Smooth muscle cell (in vitro differentiated cells): ENCODE results near the gene CASS4. TPM values are rescaled to one million over a fixed set of nuclear protein-coding genes. Genes with fewer than 3 reads are reported as not detected.
A peak's percentile ranks its signal among the peaks of the same experiment; 100 is the strongest.

Experiments
- DNase-seq: peaks from one replicate; lab custom pipeline; 2025; ENCODE audit not compliant: unreplicated experiment; lab: John Stamatoyannopoulos, UW
- H2AFZ ChIP-seq: fragments of 200-600 bp; sonication (generic); 2 replicates; pipeline ENCODE4 v1.6.0; 2016; ENCODE audit warnings: antibody characterized with exemption, low read depth, mild to moderate bottlenecking
- H3F3A ChIP-seq: fragments of 200-600 bp; sonication (generic); 2 replicates; pipeline ENCODE4 v1.6.0; 2017; ENCODE audit warnings: antibody characterized with exemption, low read depth
- H3K27ac ChIP-seq: fragments of 200-600 bp; sonication (generic); 2 replicates; pipeline ENCODE4 v1.5.1; 2016; ENCODE audit warnings: low read depth, mild to moderate bottlenecking
- H3K27me3 ChIP-seq: fragments of 200-600 bp; sonication (generic); 2 replicates; pipeline ENCODE4 v1.6.1; 2016; ENCODE audit warnings: low read depth, mild to moderate bottlenecking
- H3K36me3 ChIP-seq: fragments of 200-600 bp; sonication (generic); 2 replicates; pipeline ENCODE4 v1.5.1; 2016; ENCODE audit warnings: low read depth
- H3K4me1 ChIP-seq: fragments of 200-600 bp; sonication (generic); 2 replicates; pipeline ENCODE4 v1.5.1; 2016; ENCODE audit warnings: low read depth
- H3K4me2 ChIP-seq: fragments of 200-600 bp; sonication (generic); 2 replicates; pipeline ENCODE4 v1.6.0; 2016; ENCODE audit warnings: mild to moderate bottlenecking
- H3K4me3 ChIP-seq: fragments of 200-600 bp; sonication (generic); 2 replicates; pipeline ENCODE4 v1.5.1; 2016; ENCODE audit warnings: mild to moderate bottlenecking
- H3K79me2 ChIP-seq: fragments of 200-600 bp; sonication (generic); 2 replicates; pipeline ENCODE4 v1.6.0; 2016; ENCODE audit warnings: low read depth, mild to moderate bottlenecking
- H3K9ac ChIP-seq: fragments of 200-600 bp; sonication (generic); 2 replicates; pipeline ENCODE4 v1.6.0; 2016; ENCODE audit warnings: low read depth
- H3K9me3 ChIP-seq: fragments of 200-600 bp; sonication (generic); replicated peaks from 2 replicates; pipeline ENCODE4 v1.5.1; 2016; ENCODE audit warnings: low read depth
- H4K20me1 ChIP-seq: fragments of 200-600 bp; sonication (generic); 2 replicates; pipeline ENCODE4 v1.6.0; 2016; ENCODE audit warnings: low read depth
- CTCF ChIP-seq: fragments of 200-600 bp; sonication (generic); IDR thresholded peaks from 2 replicates; pipeline ENCODE4 v1.5.1; 2017; ENCODE audit warnings: borderline replicate concordance, mild to moderate bottlenecking, antibody characterized with exemption; ENCODE audit not compliant: insufficient read depth, poor library complexity, severe bottlenecking
- WGBS: methylation state at CpG from one replicate; pipeline ENCODE4 v1.1.7; 2016; ENCODE audit warnings: low lambda C conversion rate; 5-methylcytosine and 5-hydroxymethylcytosine counted together
- polyA plus RNA-seq: library from polyadenylated mRNA; unstranded; fragments of >200 nt; fragmentation: Nextera tagmentation; extraction: Ambion mirVana; gene quantifications from 2 replicates; pipeline ENCODE4 v1.2.1, GENCODE V29; 2016
- total RNA-seq: library from RNA; depleted of rRNA; stranded (reverse); fragments of >200 nt; gene quantifications from 2 replicates; pipeline ENCODE4 v1.2.3, GENCODE V29; 2014

The CASS4 gene
- total and polyA plus RNA-seq, 2 experiments from 2014 or later = 0.07 to 0.22 TPM

- no peaks in the 10 kb centered on the region for H3K36me3 ChIP-seq
- 90% methylated on average over 6 of the region's 6 CpGs for WGBS
These were observed 43.5 kb upstream of the CASS4 start for GRCh38 chr20:56368351-56369134.

DNA sequence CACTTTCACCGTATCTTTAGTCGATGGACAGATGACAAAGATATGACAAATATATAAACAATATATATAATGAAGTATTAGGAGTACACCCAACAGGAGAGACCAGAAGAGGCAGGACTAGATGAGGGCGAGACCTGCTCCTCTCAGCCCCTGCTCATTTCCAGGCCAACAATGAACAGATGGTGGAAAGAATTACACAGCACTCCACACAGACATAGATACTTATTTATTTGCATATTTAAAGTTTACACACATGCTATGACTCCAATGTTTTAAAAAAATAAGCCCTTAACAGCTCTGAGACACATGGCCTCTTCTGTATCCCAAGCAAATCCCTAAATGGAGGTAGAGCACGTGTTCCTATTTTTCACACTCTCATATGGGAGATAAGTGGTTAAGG is 42.9 kb upstream of the CASS4 start:
- H3K9me3 ChIP-seq = no peaks in the 10 kb centered on the region
- peaks cover 7% of the 10 kb centered on the region for H3F3A ChIP-seq
- H3K36me3 ChIP-seq = no peaks in the 10 kb centered on the region
- no peak overlapping the region for H2AFZ ChIP-seq
- no peak overlapping the region for H3K27ac ChIP-seq
- no peak for TF ChIP-seq CTCF
- WGBS = 87% methylated on average over 4 of the region's 4 CpGs
- peaks cover 5% of the 10 kb centered on the region for H4K20me1 ChIP-seq
- H3K27me3 ChIP-seq = no peaks in the 10 kb centered on the region
- H3K9ac ChIP-seq = no peak overlapping the region
- H3K4me2 ChIP-seq = no peak overlapping the region
- no peak overlapping the region for H3K4me3 ChIP-seq
- no peaks in the 10 kb centered on the region for H3K79me2 ChIP-seq
- no peak for DNase-seq
- H3K4me1 ChIP-seq = peaks cover 2% of the 10 kb centered on the region

More at GRCh38 chr20:56368351-56369134, 43.5 kb upstream of the CASS4 start:
- H3K9ac ChIP-seq = no peak overlapping the region
- no peaks in the 10 kb centered on the region for H3K4me1 ChIP-seq
- H3K9me3 ChIP-seq = no peaks in the 10 kb centered on the region
- TF ChIP-seq CTCF = no peak
- no peak overlapping the region for H2AFZ ChIP-seq
- H3K79me2 ChIP-seq = no peaks in the 10 kb centered on the region
- H3K4me3 ChIP-seq = no peak overlapping the region
- no peak overlapping the region for H3K4me2 ChIP-seq
- H3K27me3 ChIP-seq = no peaks in the 10 kb centered on the region
- no peak overlapping the region for H3K27ac ChIP-seq
- no peak for DNase-seq
- H4K20me1 ChIP-seq = peaks cover 12% of the 10 kb centered on the region
- peaks cover 6% of the 10 kb centered on the region for H3F3A ChIP-seq

DNA sequence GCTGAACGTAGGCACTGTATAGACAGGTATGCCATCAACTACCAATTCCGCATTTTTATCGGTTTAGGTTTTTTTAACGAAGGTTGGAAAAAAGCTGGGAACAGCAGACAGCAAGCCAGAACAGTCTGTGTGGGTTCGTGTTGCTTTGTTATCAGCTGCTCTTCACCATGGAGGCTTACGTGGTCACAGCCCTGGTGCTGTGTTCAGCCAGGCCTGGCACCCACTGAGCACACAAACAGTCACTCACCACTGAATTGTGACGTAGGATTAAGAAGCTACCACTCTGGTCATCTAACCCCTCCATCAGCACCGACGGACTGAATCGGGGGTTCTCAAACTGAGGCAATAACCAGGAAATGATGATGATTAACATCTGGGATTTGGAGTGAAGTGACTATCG is 40.1 kb upstream of the CASS4 start:
- Histone ChIP-seq H3K4me2 (no peak overlapping the region), H2AFZ (no peak overlapping the region), H3K4me3 (no peak overlapping the region), H3K27me3 (no peaks in the 10 kb centered on the region), H3K4me1 (peaks cover 3% of the 10 kb centered on the region), H3F3A (peaks cover 8% of the 10 kb centered on the region), H3K79me2 (peaks cover 4% of the 10 kb centered on the region), H3K9me3 (no peaks in the 10 kb centered on the region), H3K9ac (no peak overlapping the region), H4K20me1 (no peaks in the 10 kb centered on the region), H3K27ac (peak overlapping the region; percentile 16), H3K36me3 (no peaks in the 10 kb centered on the region)
- 54% methylated on average over 11 of the region's 11 CpGs for WGBS
- TF ChIP-seq CTCF = no peak
- no peak for DNase-seq

- Histone ChIP-seq H3K27ac (peak overlapping the region; percentile 16), H3K9ac (no peak overlapping the region), H3F3A (peaks cover 8% of the 10 kb centered on the region), H3K27me3 (no peaks in the 10 kb centered on the region), H3K4me3 (no peak overlapping the region), H4K20me1 (no peaks in the 10 kb centered on the region), H3K9me3 (no peaks in the 10 kb centered on the region), H3K79me2 (peaks cover 9% of the 10 kb centered on the region), H3K4me2 (no peak overlapping the region), H3K36me3 (no peaks in the 10 kb centered on the region), H3K4me1 (peaks cover 3% of the 10 kb centered on the region), H2AFZ (no peak overlapping the region)
- 71% methylated on average over 1 of the region's 1 CpG for WGBS
- TF ChIP-seq CTCF = no peak
- DNase-seq = no peak
These were observed 39.2 kb upstream of the CASS4 start for GRCh38 chr20:56372850-56373249.
